ENCODE measurements around the gene ATG9B. TPM values are rescaled to one million over a fixed set of nuclear protein-coding genes. Genes with fewer than 3 reads are reported as not detected.

ATG9B gene
- total RNA-seq, 2 donors from 2014 or later, result 0.18 to 7.1 TPM

DNA sequence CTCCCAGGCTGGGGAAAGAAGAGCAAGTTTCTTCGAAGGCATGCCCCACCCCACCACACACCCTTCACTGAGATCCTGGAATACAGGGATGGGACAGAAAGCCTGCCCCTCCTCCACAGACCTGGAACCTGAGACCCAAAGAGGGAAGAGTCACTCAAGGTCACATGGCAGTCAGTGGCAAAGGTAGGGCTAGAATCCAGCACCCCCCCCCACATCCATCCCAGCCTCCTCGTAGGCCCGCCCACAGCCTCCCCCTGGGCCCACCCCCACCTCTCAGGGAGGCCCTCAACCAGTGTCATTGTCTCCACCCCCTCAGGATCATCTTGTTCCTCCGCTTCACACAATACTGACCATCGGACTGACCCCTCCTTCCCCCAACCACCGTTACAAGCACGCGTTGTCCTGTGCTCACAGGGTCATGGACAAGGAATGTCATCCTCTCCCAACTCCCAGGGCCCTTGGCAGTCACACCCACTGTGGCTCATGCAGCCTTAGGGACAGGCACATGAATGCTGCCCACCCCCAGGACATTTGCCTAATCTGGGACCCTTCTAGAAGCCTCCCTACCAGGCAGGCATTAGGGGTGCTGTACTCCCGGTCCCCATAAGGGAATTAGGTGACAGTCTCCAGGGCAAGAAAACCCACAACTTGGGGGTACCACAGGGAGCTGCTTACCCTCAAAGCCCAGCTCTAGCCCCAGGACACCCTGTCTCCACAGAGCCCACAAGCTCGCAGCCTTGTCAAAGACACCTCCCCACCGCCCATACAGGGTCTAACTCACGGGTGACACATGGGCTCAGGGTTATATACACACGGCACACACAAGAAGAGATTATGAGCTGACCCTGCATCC is 47.5 kb downstream of the ATG9B start:
- no peaks in the 10 kb centered on the region for H3K4me1 ChIP-seq (replicated peaks)
- peak overlapping the region; percentile 36 for H3K4me3 ChIP-seq
- no peak for TF ChIP-seq POLR2A (IDR thresholded peaks at IDR 0.05)
- TF ChIP-seq, protein P1, sequence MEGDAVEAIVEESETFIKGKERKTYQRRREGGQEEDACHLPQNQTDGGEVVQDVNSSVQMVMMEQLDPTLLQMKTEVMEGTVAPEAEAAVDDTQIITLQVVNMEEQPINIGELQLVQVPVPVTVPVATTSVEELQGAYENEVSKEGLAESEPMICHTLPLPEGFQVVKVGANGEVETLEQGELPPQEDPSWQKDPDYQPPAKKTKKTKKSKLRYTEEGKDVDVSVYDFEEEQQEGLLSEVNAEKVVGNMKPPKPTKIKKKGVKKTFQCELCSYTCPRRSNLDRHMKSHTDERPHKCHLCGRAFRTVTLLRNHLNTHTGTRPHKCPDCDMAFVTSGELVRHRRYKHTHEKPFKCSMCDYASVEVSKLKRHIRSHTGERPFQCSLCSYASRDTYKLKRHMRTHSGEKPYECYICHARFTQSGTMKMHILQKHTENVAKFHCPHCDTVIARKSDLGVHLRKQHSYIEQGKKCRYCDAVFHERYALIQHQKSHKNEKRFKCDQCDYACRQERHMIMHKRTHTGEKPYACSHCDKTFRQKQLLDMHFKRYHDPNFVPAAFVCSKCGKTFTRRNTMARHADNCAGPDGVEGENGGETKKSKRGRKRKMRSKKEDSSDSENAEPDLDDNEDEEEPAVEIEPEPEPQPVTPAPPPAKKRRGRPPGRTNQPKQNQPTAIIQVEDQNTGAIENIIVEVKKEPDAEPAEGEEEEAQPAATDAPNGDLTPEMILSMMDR (IDR thresholded peaks at IDR 0.05), result no peak
- TF ChIP-seq POLR2AphosphoS5 (IDR thresholded peaks at IDR 0.05), result peak; percentile 50
- no peaks in the 10 kb centered on the region for H3K9me3 ChIP-seq
- WGBS, result 35% methylated on average over 13 of the region's 13 CpGs
- intact Hi-C loops (cut with DNase I), result no loop called here
- H3K36me3 ChIP-seq, result no peaks in the 10 kb centered on the region
- peaks cover 2% of the 10 kb centered on the region for H3K27me3 ChIP-seq (replicated peaks; ENCODE audit: insufficient read depth)
- peak overlapping the region; percentile 57 to 61 for H3K27ac ChIP-seq
- no peak for DNase-seq (ENCODE audit: low spot score)

DNA sequence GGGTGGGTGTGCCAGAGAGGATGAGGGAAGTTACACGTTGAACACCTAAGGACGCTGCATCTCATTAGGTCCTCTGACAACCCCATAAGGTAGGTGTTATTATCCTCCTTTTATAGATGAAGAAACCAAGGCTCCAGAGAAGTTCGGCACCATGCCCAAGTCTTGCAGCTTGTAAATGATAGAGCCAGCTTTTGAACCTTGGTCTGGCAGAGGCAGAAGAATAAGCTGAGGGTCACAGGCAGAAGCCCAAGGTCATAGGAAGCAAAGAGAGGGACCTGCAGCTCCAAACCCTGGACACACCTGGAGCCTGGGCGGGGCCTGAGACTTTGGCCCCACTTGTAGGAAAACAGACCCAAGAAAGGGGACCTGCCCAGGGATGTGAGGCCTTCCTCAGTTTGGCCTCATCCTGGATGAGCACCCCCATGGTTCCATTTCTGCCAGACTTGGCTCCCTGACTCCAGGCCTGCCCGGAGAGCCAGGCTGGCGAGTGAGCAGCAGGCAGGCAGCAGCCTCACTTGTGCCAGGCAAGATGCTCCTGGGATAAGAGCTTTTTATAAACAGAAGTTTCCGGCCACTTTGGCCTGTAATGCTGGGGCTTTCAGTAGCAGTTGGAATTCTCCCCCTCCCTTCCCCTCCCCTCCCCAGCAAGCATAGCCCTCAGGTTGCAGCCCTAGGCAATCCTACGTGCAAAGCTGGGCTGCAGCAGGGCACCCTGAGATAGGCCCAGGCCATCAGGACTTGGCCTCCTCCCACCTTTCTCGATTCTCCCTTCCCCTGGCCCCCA is 48.6 kb downstream of the ATG9B start:
- Histone ChIP-seq H3K27ac (peak overlapping the region; percentile 3 to 61), H3K27me3 (replicated peaks; ENCODE audit: insufficient read depth) (peaks cover 2% of the 10 kb centered on the region), H3K9me3 (no peaks in the 10 kb centered on the region), H3K36me3 (no peaks in the 10 kb centered on the region), H3K4me3 (peak overlapping the region in 1 of 2 donors; percentile 40), H3K4me1 (replicated peaks) (no peaks in the 10 kb centered on the region)
- no peak for DNase-seq (ENCODE audit: low spot score)
- 56% methylated on average over 9 of the region's 9 CpGs for WGBS
- TF ChIP-seq POLR2AphosphoS5 (IDR thresholded peaks at IDR 0.05) (no peak), POLR2A (IDR thresholded peaks at IDR 0.05) (no peak)
- TF ChIP-seq, protein P1 (IDR thresholded peaks at IDR 0.05), result no peak
- intact Hi-C loops (cut with DNase I), result no loop called here

DNA sequence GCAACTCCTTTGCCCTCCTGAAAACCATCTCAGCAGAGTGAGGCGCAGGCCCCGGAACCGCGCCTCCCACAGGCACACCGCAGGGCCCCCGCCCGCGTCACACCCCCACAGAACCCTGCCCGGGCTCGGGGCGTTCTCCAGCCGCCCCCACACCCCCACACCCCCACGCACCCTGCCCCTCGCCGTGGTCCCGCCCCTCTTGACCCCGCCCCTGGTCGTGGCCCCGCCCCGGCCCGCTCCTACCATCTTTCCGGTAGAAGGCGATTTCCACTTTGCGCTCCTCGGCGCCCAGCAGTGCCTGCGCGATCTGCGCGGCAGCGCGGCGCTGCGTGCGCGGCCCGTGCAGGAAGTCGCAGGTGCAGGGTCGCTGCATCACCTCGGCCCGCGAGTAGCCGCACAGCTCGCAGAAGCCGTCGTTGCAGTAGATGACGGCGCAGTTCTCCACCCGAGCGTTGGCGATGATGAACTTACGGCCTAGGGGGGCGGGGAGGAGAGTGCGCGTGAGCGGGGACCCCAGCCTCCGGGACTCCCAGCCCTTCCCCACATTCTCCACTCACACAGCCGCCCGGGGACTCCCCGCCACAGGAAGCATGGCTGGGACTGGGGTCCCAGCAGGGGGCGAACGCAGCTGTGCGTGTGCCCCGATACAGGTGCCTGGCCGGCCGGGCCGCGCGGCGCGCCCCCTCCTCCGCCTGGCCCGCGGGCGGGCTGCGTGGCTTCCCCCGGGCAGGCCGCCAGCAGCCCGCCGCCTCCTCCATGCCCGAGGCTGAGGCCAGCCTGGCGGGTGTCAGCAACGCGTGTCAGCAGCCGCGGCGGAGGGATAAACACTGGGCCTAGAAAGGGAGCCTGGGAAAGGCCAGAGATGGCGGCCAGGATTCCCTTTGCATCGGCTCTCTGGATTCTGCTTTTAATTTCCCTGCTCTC is 49.6 kb downstream of the ATG9B start:
- H3K4me3 ChIP-seq, result peak overlapping the region; percentile 37 to 40
- no peaks in the 10 kb centered on the region for H3K36me3 ChIP-seq
- no peaks in the 10 kb centered on the region for H3K9me3 ChIP-seq
- TF ChIP-seq, protein P1 (IDR thresholded peaks at IDR 0.05), result peak in 1 of 4 experiments; percentile 38
- TF ChIP-seq POLR2A (IDR thresholded peaks at IDR 0.05), result no peak
- no peaks in the 10 kb centered on the region for H3K4me1 ChIP-seq (replicated peaks)
- peak overlapping the region; percentile 39 to 61 for H3K27ac ChIP-seq
- intact Hi-C loops (cut with DNase I), result no loop called here
- H3K27me3 ChIP-seq (replicated peaks; ENCODE audit: insufficient read depth), result peaks cover 2% of the 10 kb centered on the region
- 2% methylated on average over 55 of the region's 89 CpGs for WGBS
- no peak for DNase-seq (ENCODE audit: low spot score)

DNA sequence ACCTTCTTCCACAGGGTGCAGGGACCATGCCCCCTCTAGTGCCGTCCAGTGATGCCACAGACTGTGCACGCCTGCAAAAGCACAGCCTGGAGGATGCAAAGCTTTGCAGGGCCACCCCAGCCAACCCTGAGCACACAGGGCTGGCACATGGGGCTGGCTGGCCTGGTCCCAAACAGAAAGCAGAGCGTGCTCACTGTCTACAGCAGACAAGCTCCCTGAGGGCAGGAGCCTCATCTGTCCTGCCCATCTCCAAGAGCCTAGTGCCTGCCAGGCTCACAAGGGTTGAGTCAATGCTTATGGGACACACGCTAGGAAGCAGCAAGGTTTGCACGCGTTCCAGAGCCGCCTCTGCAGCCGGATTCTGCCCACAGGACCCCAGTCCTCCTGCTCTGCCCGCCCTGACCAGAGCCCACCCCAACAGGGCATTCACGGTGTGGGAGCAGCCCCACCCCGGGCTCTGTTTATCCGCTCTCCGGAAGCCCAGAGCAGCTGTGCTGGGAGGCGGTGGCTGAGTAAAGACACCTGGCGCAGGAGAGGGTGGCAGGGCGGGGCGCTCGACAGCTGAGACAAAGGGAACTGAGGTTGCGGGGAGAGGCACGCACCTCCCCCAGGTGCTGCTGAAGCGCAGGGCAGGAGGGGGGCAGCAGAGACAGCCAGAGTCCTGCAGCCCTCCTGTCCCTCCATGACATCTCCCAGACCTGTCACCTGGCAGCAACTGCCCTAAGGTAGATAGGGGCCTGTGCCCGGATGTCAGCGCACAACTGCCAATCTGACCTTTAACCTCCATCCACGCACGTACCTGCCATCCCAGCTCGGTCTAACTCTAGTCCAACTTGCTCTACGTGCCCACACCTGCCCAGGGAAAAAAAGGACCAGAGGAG is 50.5 kb downstream of the ATG9B start:
- no peaks in the 10 kb centered on the region for H3K4me1 ChIP-seq (replicated peaks)
- 43% methylated on average over 27 of the region's 27 CpGs for WGBS
- intact Hi-C loops (cut with DNase I), result no loop called here
- peak overlapping the region; percentile 39 to 61 for H3K27ac ChIP-seq
- H3K36me3 ChIP-seq, result no peaks in the 10 kb centered on the region
- peaks cover 2% of the 10 kb centered on the region for H3K27me3 ChIP-seq (replicated peaks; ENCODE audit: insufficient read depth)
- no peak for DNase-seq (ENCODE audit: low spot score)
- no peaks in the 10 kb centered on the region for H3K9me3 ChIP-seq
- peak overlapping the region; percentile 37 to 40 for H3K4me3 ChIP-seq
- no peak for TF ChIP-seq POLR2A (IDR thresholded peaks at IDR 0.05)
- TF ChIP-seq POLR2AphosphoS5 (IDR thresholded peaks at IDR 0.05), result no peak
- TF ChIP-seq, protein P1 (IDR thresholded peaks at IDR 0.05), result no peak
